ENCODE results near the gene PRR33. TPM values are rescaled to one million over a fixed set of nuclear protein-coding genes. Genes with fewer than 3 reads are reported as not detected.

PRR33 gene
- total and polyA plus RNA-seq, 11 donors = 0.08 to 5.1 (median 2.4) TPM

- intact Hi-C loops (cut with DNase I) = no loop called here
- Histone ChIP-seq H3K4me1 (peaks cover 11 to 51% (median 23%) of the 10 kb centered on the region in 12 donors), H3K9me3 (no peaks in the 10 kb centered on the region), H3K27ac (peak overlapping the region; percentile 66 to 94 (median 86)), H3K36me3 (peaks cover 0 to 4% (median 0%) of the 10 kb centered on the region in 9 donors), H3K27me3 (no peaks in the 10 kb centered on the region), H3K4me3 (peak overlapping the region in 10 of 12 donors; percentile 33 to 70 (median 52))
- DNase-seq (peak; percentile 89 to 94 (median 92)), ATAC-seq (peak; percentile 89 to 95 (median 91))
- TF ChIP-seq POLR2A (IDR thresholded peaks at IDR 0.05) = peak in 1 of 2 donors; percentile 28
- TF ChIP-seq CTCF (IDR thresholded peaks at IDR 0.05) = no peak
- 14 to 41% (median 22%) methylated on average over 10 to 27 of the region's 27 CpGs for WGBS, 4 donors
Observed at GRCh38 chr11:1863352-1864216, 28.1 kb downstream of the PRR33 start.

- no peaks in the 10 kb centered on the region for H3K27me3 ChIP-seq
- WGBS, 4 donors = 79 to 92% (median 85%) methylated on average over 14 of the region's 14 CpGs
- TF ChIP-seq POLR2A (IDR thresholded peaks at IDR 0.05) (no peak), CTCF (IDR thresholded peaks at IDR 0.05) (no peak)
- ATAC-seq (peak in 1 of 4 donors; percentile 23), DNase-seq (peak in 1 of 5 donors; percentile 50)
- peaks cover 0 to 4% (median 0%) of the 10 kb centered on the region in 9 donors for H3K36me3 ChIP-seq
- peak overlapping the region in 11 of 12 donors; percentile 66 to 94 (median 86) for H3K27ac ChIP-seq
- H3K4me3 ChIP-seq = peak overlapping the region in 3 of 12 donors; percentile 56 to 70 (median 60)
- H3K4me1 ChIP-seq = peaks cover 11 to 47% (median 23%) of the 10 kb centered on the region in 12 donors
- no peaks in the 10 kb centered on the region for H3K9me3 ChIP-seq
- intact Hi-C loops (cut with DNase I) = no loop called here
Observed at GRCh38 chr11:1862588-1863351, 28.9 kb downstream of the PRR33 start.

GRCh38 chr11:1861435-1862411, 30.0 kb downstream of the PRR33 start:
- intact Hi-C loops (cut with DNase I) = no loop called here
- no peak overlapping the region for H3K27ac ChIP-seq
- H3K36me3 ChIP-seq = no peaks in the 10 kb centered on the region
- ATAC-seq (no peak), DNase-seq (no peak)
- no peaks in the 10 kb centered on the region for H3K27me3 ChIP-seq
- H3K4me1 ChIP-seq = peaks cover 11 to 52% (median 23%) of the 10 kb centered on the region in 12 donors
- H3K9me3 ChIP-seq = no peaks in the 10 kb centered on the region
- TF ChIP-seq POLR2A (IDR thresholded peaks at IDR 0.05) (no peak), CTCF (IDR thresholded peaks at IDR 0.05) (no peak)
- WGBS, 4 donors = 90 to 95% (median 92%) methylated on average over 4 of the region's 4 CpGs
- no peak overlapping the region for H3K4me3 ChIP-seq

Data from heart left ventricle (tissue), 16 donors.